Stimulated activated CD8-positive, alpha-beta memory T cell treated with anti-CD3 and anti-CD28 coated beads, Interleukin-4, amount 100 ng/mL, for 48 hours (primary cell): ENCODE results near the gene FGF14.

ENCODE experiments used
- DNase-seq: peaks from one replicate; pipeline ENCODE4 v3.0.0-alpha.2; 2020

Gene FGF14

DNA sequence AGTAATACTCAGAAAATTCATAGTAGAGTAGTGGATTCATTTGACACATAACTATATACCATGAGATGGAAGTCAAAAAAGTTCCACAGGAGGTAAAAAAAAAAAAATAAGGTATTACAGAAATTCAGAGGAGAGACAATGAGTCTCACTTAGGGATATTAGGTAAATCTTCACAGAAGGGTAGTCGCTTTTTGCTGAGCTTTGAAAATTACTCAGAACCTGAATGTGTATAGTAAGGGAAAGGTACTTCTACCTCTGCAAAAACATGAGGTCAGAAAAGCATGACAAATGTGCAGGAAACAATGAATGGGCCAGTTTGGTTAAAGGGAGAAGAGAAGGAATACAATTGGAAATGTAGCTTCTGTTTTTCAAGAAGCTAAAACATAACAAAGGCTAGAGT, 698.8 kb downstream of the FGF14 start:
- no peak for DNase-seq

DNA sequence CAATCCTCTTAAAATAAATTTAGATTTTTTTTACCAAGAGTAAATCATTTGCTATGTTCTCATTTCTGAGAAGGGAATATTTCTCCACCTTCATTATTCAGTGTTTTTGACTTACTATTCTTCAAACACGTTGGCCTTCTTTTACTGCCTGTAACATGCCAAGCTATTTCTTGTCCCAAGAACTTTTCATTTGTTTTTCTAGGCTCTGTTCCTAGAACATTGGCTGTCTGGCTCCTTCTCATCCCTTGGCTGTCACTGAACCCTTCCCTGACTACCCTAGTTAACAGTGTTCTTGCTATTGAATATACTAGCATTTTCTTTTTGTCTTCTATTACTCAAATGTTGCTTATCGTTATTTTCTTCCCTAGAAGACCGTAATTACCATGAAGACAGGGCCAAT, 701.2 kb downstream of the FGF14 start:
- DNase-seq, result no peak

DNA sequence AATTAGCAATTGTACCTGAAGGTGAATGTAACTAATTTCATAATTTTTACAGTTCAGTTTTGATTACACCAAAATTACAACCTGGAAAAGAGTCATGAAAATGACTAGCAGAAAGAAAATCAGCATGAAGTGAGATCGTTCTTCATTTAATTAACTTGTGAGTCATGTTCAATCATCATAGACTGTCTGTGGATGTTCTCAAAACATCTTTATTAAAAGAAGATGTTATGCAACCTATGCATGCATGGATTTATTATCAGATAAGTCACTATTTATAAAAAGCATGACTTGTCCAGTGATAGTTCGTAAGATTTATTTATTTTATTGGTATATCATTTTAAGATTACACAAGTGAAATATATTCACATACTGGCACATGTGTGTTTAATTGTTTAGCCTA, 703.4 kb downstream of the FGF14 start:
- no peak for DNase-seq

DNA sequence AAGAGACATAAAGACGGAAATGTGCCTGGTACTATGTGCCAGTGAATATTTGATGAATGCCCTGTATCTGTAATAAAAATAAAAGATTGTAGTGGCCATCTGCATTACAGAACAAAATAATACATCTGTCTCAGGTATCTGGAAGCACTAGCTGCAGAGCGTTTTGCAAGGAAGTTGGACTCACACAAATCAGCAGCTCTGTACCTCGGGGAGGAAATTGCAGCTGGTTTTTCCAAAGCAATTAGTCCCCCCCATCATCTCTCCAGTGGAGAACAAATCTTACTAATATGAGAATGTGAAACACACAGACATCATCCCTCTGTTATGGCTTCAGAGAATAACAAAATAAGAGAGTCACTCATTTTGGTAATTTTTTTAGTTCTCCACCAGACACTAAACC, 704.1 kb downstream of the FGF14 start:
- DNase-seq, result no peak

DNA sequence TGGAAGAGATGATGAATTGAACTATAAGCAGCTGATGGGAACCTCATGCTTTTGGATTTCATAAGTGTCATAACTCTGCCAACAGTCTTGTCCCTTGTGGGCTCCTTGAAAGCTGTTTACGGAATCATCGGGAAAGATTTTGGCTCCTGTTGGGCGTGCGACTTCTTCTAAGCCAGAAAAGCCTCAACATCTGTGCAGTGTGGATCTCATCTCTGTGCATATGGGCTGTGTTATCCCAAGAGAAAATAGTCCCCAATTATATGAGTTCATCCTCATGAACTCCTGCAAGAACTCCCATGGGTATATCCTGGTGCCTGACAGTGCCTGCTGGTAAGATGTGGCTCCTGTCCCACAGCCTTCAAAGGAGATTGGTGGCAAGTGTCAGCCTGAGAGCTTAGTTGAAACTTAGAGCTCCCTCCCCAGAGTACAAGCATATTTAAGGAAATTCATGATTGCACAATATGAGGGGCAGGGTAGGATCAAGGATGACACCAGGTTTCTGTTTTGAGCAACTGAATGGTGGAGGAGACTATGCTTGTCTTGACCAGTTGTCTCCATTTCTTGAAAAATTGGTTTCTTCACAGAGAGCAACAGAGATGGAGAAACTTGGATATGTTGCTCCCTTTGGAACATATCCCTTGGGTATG, 705.9 kb downstream of the FGF14 start:
- no peak for DNase-seq

DNA sequence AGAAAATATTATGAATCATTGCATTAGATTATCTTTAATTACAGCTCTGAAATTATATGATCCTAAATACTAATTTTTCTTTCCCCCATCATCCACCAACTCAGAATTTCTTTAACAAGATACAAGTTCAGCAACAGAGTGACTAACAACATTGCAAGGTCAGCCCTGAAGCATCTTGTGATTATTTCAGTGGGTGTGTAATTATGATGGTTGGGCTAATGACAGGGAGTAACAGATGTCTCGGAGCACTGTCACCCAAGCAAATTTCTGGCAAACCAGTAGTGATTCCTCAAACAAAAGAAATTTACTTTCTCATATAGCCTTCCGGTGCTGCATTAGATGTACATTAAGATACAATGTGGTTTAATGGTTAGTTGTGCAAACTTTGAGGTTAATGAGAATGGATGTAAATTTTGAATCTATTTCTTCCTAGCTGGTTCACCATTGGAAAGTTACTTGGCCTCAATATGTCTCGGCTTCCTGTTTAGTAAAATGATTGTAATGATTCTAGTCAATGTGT, 710.4 kb downstream of the FGF14 start:
- DNase-seq, result no peak

DNA sequence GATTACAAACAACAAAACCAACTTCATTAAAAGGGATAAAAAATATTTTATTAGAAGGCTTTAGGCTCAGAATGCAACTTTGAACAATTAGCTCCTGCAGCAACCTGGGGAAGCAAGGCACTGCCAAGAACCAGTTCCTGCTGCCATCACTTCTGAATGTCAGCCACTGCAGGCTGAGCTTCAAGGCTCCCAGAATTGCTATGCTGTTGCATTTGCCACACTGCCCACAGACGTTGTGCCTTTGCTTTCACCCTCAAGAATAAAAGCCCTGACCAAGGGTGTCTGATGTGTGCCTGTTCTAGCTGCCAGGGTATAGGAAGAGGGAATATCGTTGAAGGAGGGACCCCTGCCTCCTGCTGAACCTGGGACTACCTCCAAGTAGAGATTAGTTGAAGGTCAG, 711.0 kb downstream of the FGF14 start:
- DNase-seq, result no peak

DNA sequence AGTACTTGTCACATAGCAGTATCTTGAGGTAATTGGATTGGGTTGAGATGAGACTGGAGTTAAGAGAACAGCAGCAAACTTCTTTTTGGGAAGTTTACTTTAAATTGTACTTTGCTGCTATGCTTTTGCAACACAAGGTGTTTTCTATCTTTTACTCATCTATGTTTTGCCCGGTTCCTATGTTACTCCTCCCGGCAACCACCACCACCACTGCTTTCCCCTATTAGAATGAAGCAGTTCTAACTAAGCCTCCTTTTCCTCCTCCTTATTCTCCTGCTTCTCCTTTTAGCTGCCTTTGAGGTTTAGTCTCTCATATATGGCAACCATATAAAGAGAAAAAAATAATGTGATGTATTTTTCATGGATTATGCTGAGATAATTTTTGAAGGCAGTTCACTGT, 715.8 kb downstream of the FGF14 start:
- no peak for DNase-seq

DNA sequence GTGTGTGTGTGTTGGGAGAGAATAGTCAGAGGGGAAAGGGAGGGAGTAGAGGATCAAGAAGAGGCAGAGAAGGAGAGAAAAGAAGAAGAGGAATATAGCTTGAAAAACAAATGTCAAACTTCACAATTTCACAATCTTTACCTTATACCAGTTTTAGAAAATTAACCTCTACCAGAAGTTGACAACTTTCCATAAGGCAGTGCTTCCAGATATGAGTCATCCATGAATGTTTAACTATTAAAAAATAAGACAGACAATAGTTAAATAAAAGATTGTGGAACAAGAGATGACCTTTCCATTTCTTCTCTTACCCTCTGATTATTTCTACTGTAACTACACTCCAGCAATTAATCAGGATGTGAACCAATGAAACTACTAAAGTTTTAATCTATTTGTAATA, 720.0 kb downstream of the FGF14 start:
- no peak for DNase-seq

DNA sequence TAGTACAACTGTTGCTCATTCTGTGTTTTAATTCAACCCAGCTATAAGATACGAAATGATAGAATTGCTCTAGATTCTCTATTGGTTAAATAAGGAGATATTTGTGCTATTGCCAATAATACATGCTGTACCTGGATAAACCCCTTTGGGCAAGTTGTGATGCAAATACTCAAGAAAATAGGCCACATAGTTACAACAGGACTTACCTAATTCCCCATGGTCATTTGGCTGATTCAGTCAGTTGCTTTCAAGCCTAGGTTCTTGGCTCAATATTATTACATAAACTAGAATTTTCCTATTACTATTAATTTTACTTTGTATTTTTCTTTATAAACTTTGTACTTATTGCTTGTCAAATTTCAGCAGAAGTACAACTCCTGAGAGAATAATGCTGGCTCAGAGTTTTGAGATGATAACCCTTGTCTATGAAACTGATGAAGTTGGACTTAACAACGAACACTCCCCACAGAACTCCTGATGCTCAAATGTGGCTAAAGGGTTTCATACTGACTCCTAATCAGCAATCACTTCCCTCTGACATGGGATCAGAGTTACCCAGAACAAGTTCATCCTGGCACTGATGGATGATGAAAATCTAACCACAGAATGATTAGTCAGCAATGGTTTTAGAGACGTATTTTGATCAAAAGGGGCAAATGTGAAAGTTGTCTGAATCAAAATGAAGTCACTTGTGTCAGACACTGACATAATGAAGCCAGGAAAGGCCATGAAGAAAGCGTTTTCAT, 728.3 kb downstream of the FGF14 start:
- DNase-seq, result no peak

DNA sequence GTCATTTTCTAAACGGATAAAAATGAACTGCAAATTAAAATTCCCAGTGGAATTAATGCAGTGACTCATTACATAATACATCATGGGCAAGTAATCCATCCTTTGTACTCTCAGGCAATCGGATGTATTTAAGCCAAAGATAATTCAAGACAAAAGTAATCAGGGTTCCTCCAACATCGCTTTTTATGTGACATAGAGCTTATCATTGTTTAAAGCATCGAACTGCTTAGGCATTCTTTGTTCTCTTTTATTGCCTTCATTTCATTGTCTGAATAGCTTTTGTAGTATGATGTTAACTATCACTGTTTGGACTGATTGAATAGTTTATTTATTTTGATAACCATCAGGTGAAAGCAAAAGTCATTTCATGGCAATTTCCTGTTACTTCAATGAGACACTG, 740.0 kb downstream of the FGF14 start:
- no peak for DNase-seq
